Frontal cortex (tissue), 4 donors: ENCODE results near the gene LSMEM2. TPM values are rescaled to one million over a fixed set of nuclear protein-coding genes. Genes with fewer than 3 reads are reported as not detected.
"Not testable (repeated sequence)": the region's sequence is repeated elsewhere in the genome, so short reads cannot be mapped to it uniquely, and the experiment has no call there.

Experiments used
- DNase-seq, 2 donors: peaks; one replicate each; pipeline ENCODE4 v3.0.0; 2012; ENCODE audit warnings: low spot score in 2 of 2
- FAIRE-seq: peaks from 2 replicates; lab custom pipeline; 2012; peaks lifted over from hg19 to GRCh38; lab: Jason Lieb, UNC
- total RNA-seq: library from RNA; depleted of rRNA; stranded (reverse); fragments of >200 nt; gene quantifications from one replicate; pipeline ENCODE4 v1.2.3, GENCODE V29; 2014
- donor health status: control.
- donor health status: control.
- donor health status: control.

Gene LSMEM2
- total RNA-seq, 1 donor from 2014 or later, result 0.82 TPM

- DNase-seq (peak in 1 of 2 donors; percentile 49), FAIRE-seq (no peak)
These were observed 3.5 kb upstream of the LSMEM2 start for GRCh38 chr3:50275141-50275995.

GRCh38 chr3:50275996-50276761 lies 2.7 kb upstream of the LSMEM2 start:
- no peak for FAIRE-seq
- DNase-seq, result peak in 1 of 2 donors; percentile 34

DNA sequence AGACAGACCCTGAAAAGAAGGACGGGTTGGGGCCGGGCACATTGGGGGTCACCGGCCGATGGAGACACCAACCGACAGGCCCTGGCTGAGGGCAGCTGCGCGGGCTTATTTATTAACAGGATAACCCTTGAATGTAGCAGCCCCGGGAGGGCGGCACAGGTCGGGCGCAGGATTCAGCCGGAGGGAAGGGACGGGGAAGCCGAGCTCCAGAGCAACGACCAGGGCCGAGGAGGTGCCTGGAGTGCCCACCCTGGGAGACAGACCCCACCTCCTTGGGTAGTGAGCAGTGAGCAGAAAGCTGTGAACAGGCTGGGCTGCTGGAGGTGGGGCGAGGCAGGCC lies 2.2 kb upstream of the LSMEM2 start:
- FAIRE-seq (no peak), DNase-seq (no peak)

GRCh38 chr3:50278123-50278879 lies 586 bp upstream of the LSMEM2 start:
- DNase-seq, result peak in 1 of 2 donors; percentile 57
- no peak for FAIRE-seq

DNA sequence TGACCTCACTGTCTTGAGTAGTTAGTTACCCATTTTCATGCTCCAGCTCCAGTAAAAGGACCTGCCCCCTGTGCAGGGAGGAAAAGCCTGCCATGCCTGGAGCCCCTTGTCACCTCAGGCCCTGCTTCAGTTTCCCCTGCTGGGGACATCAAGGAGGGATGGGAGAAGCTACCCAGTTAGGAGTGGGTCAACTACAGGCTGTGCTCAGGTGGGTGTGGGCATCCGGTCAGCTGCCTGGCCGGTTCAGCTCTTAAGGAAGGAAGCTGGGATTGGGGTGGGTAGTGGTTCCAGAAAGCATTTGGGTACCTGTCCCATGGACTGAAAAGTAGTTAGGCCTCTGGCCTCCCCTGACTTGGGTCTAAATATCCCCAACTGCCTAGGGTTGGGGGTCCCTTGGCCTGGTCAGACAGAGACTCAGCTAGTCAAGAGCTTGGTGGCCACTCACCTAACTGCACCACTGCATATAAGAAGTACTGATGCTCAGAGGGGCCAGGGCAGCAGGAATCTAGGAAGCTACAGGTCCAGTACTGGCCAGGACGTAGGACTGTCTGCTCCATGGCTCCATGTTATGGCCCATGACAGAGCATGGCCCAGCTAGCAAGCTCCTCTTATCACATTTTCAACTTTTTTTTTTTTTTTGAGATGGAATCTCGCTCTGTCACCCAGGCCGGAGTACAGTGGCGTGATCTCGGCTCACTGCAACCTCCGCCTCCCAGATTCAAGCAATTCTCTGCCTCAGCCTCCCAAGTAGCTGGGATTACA lies 549 bp downstream of the LSMEM2 start:
- DNase-seq, result no peak
- FAIRE-seq, result no peak

DNA sequence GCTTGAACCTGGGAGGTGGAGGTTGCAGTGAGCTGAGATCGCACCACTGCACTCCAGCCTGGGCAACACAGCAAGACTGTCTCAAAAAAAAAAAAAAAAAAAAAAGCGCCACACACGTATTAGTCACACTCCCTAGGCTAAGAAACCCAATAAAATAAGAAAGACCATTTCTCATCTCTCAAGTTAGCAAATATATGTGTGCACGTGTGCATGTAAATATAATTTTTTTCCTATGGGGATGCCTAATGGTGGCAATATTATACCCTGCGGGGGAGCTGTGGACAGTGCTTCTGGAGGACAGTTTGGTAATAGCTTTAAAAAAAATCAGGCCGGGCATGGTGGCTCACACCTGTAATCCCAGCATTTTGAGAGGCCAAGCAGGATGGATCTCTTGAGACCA lies 5.2 kb downstream of the LSMEM2 start:
- DNase-seq, FAIRE-seq: not testable (repeated sequence)

GRCh38 chr3:50286322-50287227 lies 7.7 kb downstream of the LSMEM2 start:
- no peak for FAIRE-seq
- no peak for DNase-seq

GRCh38 chr3:50287262-50287661 lies 8.4 kb downstream of the LSMEM2 start:
- DNase-seq, result no peak
- FAIRE-seq, result no peak

GRCh38 chr3:50288387-50289007 lies 9.6 kb downstream of the LSMEM2 start:
- FAIRE-seq (no peak), DNase-seq (no peak)

- DNase-seq (no peak), FAIRE-seq (no peak)
These were observed 10.2 kb downstream of the LSMEM2 start for GRCh38 chr3:50289130-50289529.

DNA sequence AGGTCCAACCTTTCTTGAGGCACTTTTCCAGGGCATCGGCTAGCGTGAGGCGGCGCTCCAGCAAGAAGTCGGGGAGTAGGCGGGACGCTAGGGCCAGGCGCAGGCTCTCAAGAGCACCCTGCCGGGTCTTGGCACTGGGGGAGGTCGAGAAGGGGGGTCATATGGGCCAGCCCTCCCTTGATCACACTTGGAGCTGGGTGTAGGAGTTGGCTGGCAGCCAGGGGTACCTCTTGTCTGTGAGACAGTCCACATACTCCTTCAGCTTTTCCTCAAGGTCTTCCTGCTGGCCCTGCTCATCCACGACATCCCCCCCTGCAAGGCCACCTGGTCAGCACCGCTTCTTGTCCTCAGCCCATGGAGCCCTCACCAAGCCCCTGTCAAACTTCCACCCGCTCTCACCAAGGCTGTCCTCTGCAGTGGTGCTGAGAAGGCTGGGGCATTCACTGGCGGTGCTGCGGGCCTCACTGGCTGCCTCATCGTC lies 11.3 kb downstream of the LSMEM2 start:
- FAIRE-seq (no peak), DNase-seq (no peak)

- peak; percentile 96 to 97 for DNase-seq
- peak; percentile 43 for FAIRE-seq
These were observed 13.5 kb downstream of the LSMEM2 start, which contains the start of gene IFRD2 for GRCh38 chr3:50292159-50293078. TSS of gene IFRD2 (minus strand) at chr3:50292429. CDS start at chr3:50292274, 155 bp downstream.

GRCh38 chr3:50293079-50293801 lies 14.4 kb downstream of the LSMEM2 start:
- FAIRE-seq, result no peak
- DNase-seq, result no peak

GRCh38 chr3:50294089-50294488 lies 15.2 kb downstream of the LSMEM2 start:
- FAIRE-seq, result no peak
- no peak for DNase-seq

- no peak for DNase-seq
These were observed 15.9 kb downstream of the LSMEM2 start for GRCh38 chr3:50294492-50295403.

More at GRCh38 chr3:50294492-50295403, 15.9 kb downstream of the LSMEM2 start:
- FAIRE-seq, result no peak
